ENCODE data around the gene IL19.
"Not testable (repeated sequence)": the region's sequence is repeated elsewhere in the genome, so short reads cannot be mapped to it uniquely, and the experiment has no call there.

IL19 gene

DNA sequence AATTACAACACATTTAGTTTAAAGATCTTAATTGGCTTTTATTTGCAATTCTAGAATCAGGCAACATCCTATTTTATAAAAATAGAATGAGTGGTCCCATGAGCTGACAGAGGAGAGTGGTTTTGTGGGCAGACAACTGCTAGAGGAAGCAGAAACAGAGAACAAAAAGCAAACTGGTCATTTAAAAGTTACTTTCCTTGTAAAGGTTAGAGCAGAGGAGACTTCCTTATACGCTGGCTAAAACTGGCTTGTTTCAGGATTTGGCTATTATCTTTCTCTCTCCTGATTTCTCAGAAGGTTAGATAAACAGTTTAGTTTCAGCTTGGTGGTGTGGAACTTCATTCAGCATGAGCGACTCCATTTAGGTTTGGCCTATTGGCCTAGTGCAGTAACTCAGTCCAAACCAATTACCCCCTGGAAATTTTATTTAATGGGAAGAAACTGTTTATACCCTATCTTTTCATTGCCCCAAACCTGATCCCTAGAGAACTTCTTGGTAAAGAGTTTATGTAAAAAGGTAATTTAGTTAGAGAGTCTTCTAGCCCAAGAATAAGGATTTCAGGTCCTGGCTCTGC is 62.6 kb downstream of the IL19 start:
- DNase-seq (ENCODE audit: low read depth, low spot score): no peak

DNA sequence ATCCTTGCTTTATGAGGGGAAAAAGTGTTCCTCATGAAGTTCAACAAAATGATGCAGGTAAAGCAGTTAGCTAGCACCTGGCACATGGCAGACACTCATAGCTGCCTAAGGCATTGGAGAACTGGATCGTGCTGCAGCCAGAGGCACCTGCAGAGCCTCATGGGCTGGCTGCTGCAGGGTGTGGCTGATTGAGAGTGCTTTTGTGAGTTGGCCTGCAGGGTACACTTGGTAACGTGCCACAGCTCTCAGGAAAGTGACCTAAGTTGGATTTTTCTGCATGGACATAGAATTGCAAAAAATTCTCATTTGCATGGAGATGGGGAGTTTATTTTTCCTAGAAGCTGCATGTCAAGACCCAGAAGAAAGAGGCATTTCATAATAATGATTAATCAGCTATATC is 63.2 kb downstream of the IL19 start:
- DNase-seq (ENCODE audit: low read depth, low spot score): no peak

- DNase-seq (ENCODE audit: low read depth, low spot score): no peak
These were observed 63.6 kb downstream of the IL19 start for GRCh38 chr1:206834217-206834616.

DNA sequence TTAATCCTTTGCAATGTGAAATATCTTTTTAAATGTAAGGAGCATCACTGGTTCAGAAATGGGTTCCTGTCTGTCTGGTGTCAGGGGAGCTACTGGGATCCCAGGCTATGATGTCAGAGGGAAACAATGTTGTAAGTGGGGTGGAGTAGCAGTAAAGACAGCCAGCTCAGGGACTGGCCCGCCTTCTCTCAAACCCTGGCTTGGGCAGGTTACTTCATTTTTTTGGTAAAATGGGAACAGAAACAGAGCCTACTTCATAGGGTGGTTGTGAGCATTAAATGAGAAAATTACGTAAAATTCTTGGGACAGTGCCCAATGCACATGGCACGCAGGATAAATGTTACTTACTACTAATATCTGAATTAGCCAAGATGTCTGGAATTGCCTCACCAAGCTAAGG is 64.1 kb downstream of the IL19 start:
- no peak for DNase-seq (ENCODE audit: low read depth, low spot score)

GRCh38 chr1:206835186-206835585 is 64.6 kb downstream of the IL19 start:
- DNase-seq (ENCODE audit: low read depth, low spot score): no peak

GRCh38 chr1:206836111-206836510 is 65.5 kb downstream of the IL19 start:
- DNase-seq (ENCODE audit: low read depth, low spot score): no peak

DNA sequence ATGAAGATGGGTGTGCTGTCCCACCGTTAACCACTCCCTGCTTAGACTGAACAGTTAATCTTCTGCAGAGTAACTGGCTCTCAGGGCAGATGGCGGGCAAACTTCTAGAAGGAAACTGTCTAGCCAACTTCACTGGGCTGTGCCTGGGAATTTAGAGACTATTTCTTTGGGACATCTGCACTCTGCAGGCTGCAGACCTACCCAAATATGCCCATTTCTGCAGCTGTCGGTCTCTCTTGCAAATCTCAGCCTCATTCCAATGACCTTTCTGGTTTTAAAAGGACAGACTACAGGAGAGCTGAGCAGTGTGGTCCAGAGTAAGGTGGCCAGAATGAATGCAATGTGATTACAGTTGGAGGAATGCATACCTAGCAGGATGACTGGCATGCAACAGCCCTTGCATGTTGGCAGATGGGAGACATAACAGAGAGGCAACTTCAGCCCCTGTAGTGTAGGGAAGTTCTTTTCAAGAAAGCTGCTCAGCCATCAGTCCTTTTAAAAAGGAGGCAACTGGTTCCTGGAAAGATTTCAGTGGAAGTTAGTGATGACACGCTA is 68.5 kb downstream of the IL19 start:
- DNase-seq (ENCODE audit: low read depth, low spot score): no peak

DNA sequence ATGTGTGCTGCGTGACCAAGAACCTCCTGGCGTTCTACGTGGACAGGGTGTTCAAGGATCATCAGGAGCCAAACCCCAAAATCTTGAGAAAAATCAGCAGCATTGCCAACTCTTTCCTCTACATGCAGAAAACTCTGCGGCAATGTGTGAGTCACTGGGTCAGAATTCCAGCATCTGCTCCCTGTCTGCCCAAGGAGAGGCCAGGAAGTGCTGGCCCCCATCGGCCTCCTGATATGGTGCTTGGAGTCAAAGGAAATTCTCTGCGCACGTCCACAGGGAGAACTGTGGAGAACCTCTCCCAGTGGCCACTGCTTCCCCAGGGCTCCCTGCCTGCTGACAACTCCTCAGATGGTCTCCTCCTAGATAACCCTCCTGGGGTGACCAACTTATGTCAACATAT is 69.3 kb downstream of the IL19 start:
- DNase-seq (ENCODE audit: low read depth, low spot score): no peak

DNA sequence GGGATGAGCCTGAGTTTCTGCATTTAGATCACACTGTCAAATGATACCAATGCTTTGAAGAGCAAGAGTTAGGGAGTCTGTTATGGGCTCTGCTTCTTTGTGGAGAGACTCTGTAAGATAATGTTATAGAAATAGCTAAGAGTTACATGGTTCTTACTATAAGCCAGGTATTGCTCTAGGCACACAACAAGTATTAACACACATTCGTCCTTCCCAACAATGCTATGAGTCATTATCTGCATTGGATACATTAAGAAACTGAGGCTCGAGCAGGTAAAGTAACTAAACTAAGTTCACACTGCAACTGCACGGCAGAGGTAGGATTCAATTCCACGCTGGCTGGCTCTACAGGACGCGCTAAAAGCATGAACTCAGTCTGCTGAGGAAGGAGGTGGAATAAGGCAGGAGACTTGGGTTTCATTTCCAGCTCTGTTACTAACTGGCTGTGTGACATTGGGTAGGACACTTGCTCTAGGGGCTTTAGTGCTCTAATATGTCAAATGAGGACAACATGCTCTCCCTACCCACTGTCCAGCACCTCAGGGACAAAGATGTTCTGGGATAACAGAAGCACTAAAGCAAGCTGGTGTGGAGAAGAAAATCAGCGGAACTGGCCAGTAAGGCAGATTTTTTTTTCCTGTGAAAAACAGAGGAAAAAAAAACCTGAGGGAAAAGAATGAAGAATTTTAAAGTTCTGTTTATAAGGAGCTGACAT is 71.2 kb downstream of the IL19 start:
- DNase-seq (ENCODE audit: low read depth, low spot score): no peak

DNA sequence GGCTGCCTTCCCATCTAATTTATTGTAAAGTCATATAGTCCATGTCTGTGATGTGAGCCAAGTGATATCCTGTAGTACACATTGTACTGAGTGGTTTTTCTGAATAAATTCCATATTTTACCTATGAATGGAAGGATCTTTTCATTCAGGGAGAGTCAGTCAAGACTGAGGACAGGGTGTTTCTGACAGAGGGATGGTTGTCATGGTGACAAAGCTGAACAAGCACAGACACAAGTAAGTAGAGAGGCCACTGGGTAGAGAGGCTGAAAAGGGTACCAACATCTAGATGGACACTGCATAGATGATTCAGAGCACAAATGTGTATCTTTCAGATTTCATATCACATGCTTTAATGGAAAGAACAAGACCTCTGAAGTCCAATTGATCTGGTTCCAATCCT is 72.3 kb downstream of the IL19 start:
- DNase-seq (ENCODE audit: low read depth, low spot score): no peak

GRCh38 chr1:206843626-206844025 is 73.1 kb downstream of the IL19 start:
- DNase-seq (ENCODE audit: low read depth, low spot score): no peak

DNA sequence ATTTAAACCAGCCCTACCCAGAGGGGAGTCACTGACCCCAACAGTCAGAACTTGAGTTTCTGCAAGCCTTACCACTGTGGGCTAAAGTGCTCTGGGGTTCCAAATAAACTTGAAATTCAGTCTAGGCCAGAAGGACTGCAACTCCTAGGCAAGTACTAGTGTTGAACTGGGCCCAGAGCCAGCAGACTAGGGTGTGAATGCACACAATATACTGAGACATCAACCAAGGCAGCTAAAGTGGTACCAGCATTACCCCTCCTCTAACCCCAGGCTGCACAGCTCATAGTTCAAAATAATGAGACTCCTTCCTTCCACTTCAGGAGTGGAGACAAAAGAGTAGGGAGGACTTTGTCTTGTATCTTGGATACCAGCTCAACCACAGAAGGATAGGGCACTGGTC is 75.9 kb downstream of the IL19 start:
- no peak for DNase-seq (ENCODE audit: low read depth, low spot score)

- no peak for DNase-seq (ENCODE audit: low read depth, low spot score)
These were observed 76.8 kb downstream of the IL19 start for GRCh38 chr1:206847337-206847834.

DNA sequence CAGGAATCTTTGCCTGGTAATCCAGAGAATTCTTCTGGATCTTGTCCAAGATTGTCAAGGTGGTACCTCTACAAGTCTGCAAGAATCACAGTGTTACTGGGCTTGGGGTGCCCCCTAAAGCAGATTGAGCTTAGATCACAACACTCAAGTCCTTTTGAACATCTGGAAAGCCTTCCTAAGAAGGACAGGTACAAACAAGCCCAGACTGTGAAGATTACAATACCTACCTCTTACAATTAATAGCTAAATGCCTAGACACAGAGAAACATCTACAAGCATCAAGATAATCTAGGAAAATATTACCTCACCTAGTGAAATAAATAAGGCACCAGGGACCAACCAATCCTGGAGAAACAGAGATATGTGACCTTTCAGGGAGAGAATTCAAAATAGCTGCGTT is 77.4 kb downstream of the IL19 start:
- no peak for DNase-seq (ENCODE audit: low read depth, low spot score)

DNA sequence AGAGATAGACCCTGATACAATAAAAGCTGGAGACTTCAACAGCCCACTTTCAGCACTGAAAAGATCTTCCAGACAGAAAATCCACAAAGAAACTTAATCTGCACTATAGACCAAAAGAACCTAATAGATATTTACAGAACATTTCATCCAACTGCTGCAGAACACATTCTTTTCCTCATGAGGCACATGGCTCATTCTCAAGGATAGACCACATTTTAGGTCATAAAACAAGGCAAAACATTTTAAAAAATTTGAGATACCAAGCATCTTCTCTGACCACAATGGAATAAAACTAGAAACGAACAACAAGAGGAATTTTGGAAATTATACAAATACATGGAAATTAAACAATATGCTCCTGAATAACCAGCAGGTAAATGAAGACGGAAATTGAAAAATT is 79.8 kb downstream of the IL19 start:
- no peak for DNase-seq (ENCODE audit: low read depth, low spot score)

- no peak for DNase-seq (ENCODE audit: low read depth, low spot score)
These were observed 80.9 kb downstream of the IL19 start for GRCh38 chr1:206851341-206852010.

DNA sequence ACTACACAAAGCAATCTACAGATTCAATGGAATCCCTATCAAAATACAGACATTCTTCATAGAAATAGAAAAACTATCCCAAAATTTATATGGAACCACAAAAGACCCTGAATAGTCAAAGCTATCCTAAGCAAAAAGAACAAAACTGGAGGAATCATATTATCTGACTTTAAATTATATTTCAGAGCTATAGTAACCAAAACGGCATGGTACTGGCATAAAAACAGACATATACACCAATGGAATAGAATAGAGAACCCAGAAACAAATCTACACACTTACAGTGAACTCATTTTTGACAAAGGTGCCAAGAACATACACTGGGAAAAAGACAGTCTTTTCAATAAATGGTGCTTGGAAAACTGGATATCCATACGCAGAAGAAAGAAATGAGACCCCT is 82.1 kb downstream of the IL19 start:
- not testable (repeated sequence) for DNase-seq (ENCODE audit: low read depth, low spot score)

- not testable (repeated sequence) for DNase-seq (ENCODE audit: low read depth, low spot score)
These were observed 83.1 kb downstream of the IL19 start for GRCh38 chr1:206853696-206854095.

DNA sequence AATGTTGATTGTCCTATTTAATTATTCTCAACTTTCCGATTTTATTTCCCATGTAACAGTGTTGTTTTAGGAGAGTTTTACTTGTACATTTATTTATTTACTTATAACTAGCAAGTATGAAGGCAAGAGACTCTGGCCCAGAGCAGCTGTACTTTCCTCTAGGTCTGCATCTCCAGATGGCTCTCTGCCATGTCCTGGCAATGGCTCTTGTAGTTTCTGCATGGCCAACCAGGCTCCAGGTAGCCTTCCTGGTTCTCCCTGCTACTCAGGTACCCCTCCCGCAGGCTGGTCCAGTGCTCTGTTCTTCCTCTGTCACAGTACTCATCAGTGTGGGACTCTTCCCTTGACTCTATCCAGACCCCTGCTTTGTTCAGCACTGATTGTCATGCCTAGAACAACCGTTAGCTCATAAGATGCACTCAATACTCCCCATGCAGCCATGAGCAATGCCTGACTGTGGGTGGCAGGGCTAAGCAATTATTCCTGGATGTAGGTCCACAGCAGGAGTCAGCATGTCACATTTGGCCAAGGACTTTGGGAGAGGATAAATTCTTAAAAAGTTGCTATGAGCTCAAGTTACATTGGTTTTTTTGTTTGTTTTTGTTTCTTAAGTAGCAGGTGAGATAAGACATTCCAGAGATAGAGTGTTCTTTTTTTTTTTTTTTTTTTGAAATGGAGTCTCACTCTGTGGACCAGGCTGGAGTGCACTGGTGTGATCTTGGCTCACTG is 84.0 kb downstream of the IL19 start:
- DNase-seq (ENCODE audit: low read depth, low spot score): no peak

DNA sequence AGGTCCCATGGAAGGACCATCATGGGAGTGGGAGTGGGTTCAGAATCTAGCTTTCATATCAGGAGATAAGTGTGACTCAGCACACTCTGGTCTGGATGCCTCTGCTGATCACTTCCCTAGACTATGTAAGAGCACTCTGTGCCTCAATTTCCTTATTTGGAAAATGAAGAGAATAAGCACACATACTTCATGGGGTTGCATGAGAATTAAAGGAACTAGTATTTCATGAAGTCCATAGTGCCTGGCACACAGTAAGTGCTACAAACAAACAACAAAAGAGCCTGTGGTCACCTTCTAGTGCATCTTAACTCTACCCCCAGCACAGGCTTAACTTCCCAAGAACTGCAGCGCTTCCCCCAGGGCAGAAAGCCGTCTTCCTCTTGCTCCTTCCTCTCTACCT is 85.3 kb downstream of the IL19 start:
- DNase-seq (ENCODE audit: low read depth, low spot score): no peak

DNA sequence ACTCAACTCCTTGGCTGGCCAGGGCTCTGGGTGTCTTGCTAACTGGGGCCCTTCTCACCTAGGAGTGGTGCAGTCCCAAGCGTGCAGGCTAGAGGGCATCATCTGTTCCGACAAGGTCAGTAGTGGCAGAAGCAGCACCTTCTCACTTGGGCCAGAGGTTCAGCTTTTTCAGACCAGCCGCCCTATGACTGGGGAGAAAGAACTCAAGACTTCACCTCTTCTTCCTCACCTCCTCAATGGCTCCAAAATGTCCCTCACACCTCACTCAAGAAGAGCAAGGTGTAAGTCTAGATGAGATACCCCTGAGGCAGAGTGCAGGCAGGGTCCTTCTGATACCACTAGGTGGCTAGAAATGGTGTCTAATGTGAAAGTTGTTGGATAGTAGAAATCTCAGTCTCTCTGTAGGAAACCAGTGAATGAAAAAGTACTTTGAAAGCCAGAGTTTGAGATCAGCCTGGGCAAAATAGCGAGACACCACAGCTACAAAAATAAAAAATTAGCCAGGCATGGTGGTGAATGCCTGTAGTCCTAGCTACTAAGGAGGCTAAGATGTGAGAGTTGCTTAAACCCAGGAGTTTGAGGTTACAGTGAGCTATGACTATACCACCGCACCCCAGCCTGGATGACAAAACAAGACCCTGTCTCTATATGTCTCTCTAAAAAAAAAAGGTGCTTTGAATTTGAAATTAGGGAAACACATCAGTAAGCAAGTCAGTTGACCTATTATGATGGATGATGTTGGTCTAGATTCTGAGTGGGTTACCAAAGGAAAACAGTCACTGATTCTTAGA is 86.3 kb downstream of the IL19 start:
- no peak for DNase-seq (ENCODE audit: low read depth, low spot score)
